Measurements from ENCODE around the gene FRMD4A. TPM values are rescaled to one million over a fixed set of nuclear protein-coding genes. Genes with fewer than 3 reads are reported as not detected.

FRMD4A gene
- total and polyA plus RNA-seq, 8 donors: 6.9 to 25.3 (median 11.3) TPM

GRCh38 chr10:14156104-14156503, 174.6 kb downstream of the FRMD4A start:
- H3K27me3 ChIP-seq: peaks cover 0 to 21% (median 0%) of the 10 kb centered on the region in 3 donors
- 85 to 92% (median 90%) methylated on average over 5 of the region's 5 CpGs for WGBS, 5 donors
- intact Hi-C loops (cut with DNase I; ENCODE audit: low total_unique reads): no loop called here

DNA sequence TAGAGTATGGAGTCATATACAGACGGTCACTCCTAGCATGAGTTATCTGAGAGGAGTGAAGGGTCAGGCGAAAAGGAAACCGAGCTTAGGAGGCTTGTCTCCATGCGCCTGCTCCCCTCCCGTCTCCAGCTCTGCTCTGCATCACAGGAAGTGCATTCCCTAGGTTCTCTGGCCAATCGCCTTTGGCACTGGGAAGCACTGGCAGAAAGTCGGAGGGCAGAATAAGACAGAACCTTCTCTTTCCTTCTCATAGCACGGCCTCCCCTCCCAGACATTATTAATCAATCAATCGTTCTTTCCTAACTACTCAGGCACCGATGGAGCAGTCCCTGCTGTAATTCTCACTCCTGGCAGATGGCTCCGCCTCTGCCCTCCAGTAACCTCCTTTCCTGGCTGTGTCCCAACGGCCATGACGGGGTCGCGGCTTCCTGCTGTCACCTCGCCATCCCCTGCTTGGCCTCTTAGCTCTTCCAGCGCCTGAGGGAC, 177.1 kb downstream of the FRMD4A start:
- DNase-seq: peak in 1 of 2 donors; percentile 15
- peaks cover 0 to 20% (median 0%) of the 10 kb centered on the region in 3 donors for H3K27me3 ChIP-seq
- TF ChIP-seq POLR2A (IDR thresholded peaks at IDR 0.05): no peak
- TF ChIP-seq CTCF (IDR thresholded peaks at IDR 0.05): no peak
- no peak for TF ChIP-seq POLR2AphosphoS5 (IDR thresholded peaks at IDR 0.05)
- TF ChIP-seq EP300 (IDR thresholded peaks at IDR 0.05): no peak
- no peaks in the 10 kb centered on the region for H3K4me1 ChIP-seq
- H3K27ac ChIP-seq: no peak overlapping the region
- H3K4me3 ChIP-seq: no peak overlapping the region
- intact Hi-C loops (cut with DNase I; ENCODE audit: low total_unique reads): no loop called here
- WGBS, 5 donors: 53 to 79% (median 69%) methylated on average over 17 of the region's 17 CpGs
- H3K36me3 ChIP-seq: no peaks in the 10 kb centered on the region
- peaks cover 0 to 7% (median 2%) of the 10 kb centered on the region in 4 donors for H3K9me3 ChIP-seq

More at GRCh38 chr10:14156104-14156503, 174.6 kb downstream of the FRMD4A start:
- no peak overlapping the region for H3K4me3 ChIP-seq
- H3K9me3 ChIP-seq: peaks cover 0 to 7% (median 2%) of the 10 kb centered on the region in 4 donors
- no peaks in the 10 kb centered on the region for H3K4me1 ChIP-seq
- H3K27ac ChIP-seq: no peak overlapping the region
- TF ChIP-seq EP300 (IDR thresholded peaks at IDR 0.05): no peak
- no peak for TF ChIP-seq POLR2A (IDR thresholded peaks at IDR 0.05)
- TF ChIP-seq CTCF (IDR thresholded peaks at IDR 0.05): no peak
- TF ChIP-seq POLR2AphosphoS5 (IDR thresholded peaks at IDR 0.05): no peak
- no peak for DNase-seq
- H3K36me3 ChIP-seq: no peaks in the 10 kb centered on the region

- TF ChIP-seq POLR2AphosphoS5 (IDR thresholded peaks at IDR 0.05): no peak
- TF ChIP-seq EP300 (IDR thresholded peaks at IDR 0.05): no peak
- intact Hi-C loops (cut with DNase I; ENCODE audit: low total_unique reads): no loop called here
- H3K4me1 ChIP-seq: no peaks in the 10 kb centered on the region
- WGBS, 5 donors: 66 to 89% (median 83%) methylated on average over 1 of the region's 1 CpG
- H3K36me3 ChIP-seq: no peaks in the 10 kb centered on the region
- peaks cover 0 to 7% (median 2%) of the 10 kb centered on the region in 4 donors for H3K9me3 ChIP-seq
- no peak overlapping the region for H3K4me3 ChIP-seq
- peak in 1 of 2 donors; percentile 6 for DNase-seq
- peaks cover 0 to 7% (median 0%) of the 10 kb centered on the region in 3 donors for H3K27me3 ChIP-seq
- H3K27ac ChIP-seq: no peak overlapping the region
Observed at GRCh38 chr10:14151571-14151970, 179.2 kb downstream of the FRMD4A start.

DNA sequence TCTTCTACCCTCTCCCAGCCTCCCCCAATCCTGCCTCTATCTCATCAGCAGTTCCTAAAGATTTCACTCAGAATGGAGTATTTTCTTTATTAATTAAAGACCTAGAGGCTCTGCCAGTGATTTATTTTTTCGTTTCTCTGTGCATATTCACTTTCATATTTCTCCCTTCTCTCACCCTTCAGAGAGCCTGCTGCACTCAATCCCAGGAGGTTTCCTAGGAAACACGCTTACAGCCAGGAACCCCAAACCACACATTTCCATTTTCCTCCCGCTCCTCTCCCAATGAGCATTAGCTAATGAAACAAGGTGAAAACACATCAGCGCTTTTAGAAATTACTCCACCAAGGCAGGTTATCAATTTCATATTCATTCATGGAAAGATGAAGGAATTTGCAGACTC, 180.2 kb downstream of the FRMD4A start:
- Histone ChIP-seq H3K9me3 (peaks cover 0 to 4% (median 2%) of the 10 kb centered on the region in 4 donors), H3K4me1 (no peaks in the 10 kb centered on the region), H3K27ac (no peak overlapping the region), H3K27me3 (peaks cover 0 to 7% (median 0%) of the 10 kb centered on the region in 3 donors), H3K4me3 (no peak overlapping the region), H3K36me3 (no peaks in the 10 kb centered on the region)
- 73 to 77% (median 74%) methylated on average over 4 of the region's 4 CpGs for WGBS, 5 donors
- DNase-seq: no peak
- intact Hi-C loops (cut with DNase I; ENCODE audit: low total_unique reads): no loop called here
- TF ChIP-seq POLR2AphosphoS5 (IDR thresholded peaks at IDR 0.05) (no peak), POLR2A (IDR thresholded peaks at IDR 0.05) (no peak), CTCF (IDR thresholded peaks at IDR 0.05) (no peak), EP300 (IDR thresholded peaks at IDR 0.05) (no peak)

DNA sequence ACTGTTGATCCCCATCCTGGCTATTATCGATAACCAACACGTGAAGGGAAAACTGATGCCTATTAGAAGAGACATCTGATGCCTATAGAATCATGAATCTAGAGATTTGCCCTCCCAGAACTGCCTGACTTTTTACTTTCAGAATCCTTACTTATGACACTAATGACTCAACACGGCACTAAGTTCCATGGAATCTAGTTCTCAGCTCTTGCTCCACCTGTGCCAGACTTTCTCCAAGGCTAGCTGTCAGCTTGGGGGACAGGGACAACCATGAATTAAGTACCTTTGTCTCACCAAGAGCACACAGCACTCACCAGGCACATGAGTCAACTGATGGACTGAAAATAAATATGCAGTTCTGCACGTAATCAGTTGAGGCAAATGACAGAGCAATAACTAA, 184.2 kb downstream of the FRMD4A start:
- no peak overlapping the region for H3K27ac ChIP-seq
- WGBS, 5 donors: 72 to 81% (median 73%) methylated on average over 4 of the region's 4 CpGs

More for the DNA sequence above, 184.2 kb downstream of the FRMD4A start:
- no peak overlapping the region for H3K4me3 ChIP-seq
- no peaks in the 10 kb centered on the region for H3K4me1 ChIP-seq
- no peaks in the 10 kb centered on the region for H3K9me3 ChIP-seq
- H3K27me3 ChIP-seq: peaks cover 0 to 25% (median 0%) of the 10 kb centered on the region in 3 donors
- H3K36me3 ChIP-seq: no peaks in the 10 kb centered on the region
- TF ChIP-seq EP300 (IDR thresholded peaks at IDR 0.05) (no peak), POLR2AphosphoS5 (IDR thresholded peaks at IDR 0.05) (no peak), CTCF (IDR thresholded peaks at IDR 0.05) (no peak), POLR2A (IDR thresholded peaks at IDR 0.05) (no peak)
- DNase-seq: no peak
- intact Hi-C loops (cut with DNase I; ENCODE audit: low total_unique reads): no loop called here

Data from stomach (tissue), 9 donors.